ENCODE results near the gene NAPA. TPM values are rescaled to one million over a fixed set of nuclear protein-coding genes. Genes with fewer than 3 reads are reported as not detected.

NAPA gene
- total RNA-seq, 1 donor from 2014 or later = 63.0 TPM

- no peak for DNase-seq (ENCODE audit: extremely low spot score, unreplicated experiment)
- no peaks in the 10 kb centered on the region for H3K4me1 Mint-ChIP-seq (ENCODE audit: unreplicated experiment)
- no peaks in the 10 kb centered on the region for H3K9me3 Mint-ChIP-seq
- no peak for TF ChIP-seq CTCF (conservative IDR thresholded peaks at IDR 0.05)
- no peak overlapping the region for H3K27ac Mint-ChIP-seq
- H3K27me3 Mint-ChIP-seq = peaks cover 32% of the 10 kb centered on the region
- H3K4me3 Mint-ChIP-seq = no peak overlapping the region
- H3K36me3 Mint-ChIP-seq = no peaks in the 10 kb centered on the region
Measured at GRCh38 chr19:47523473-47523872, 8.6 kb upstream of the NAPA start.

- no peak for TF ChIP-seq CTCF (conservative IDR thresholded peaks at IDR 0.05)
- Mint-ChIP-seq H3K27me3 (peaks cover 27% of the 10 kb centered on the region), H3K4me1 (ENCODE audit: unreplicated experiment) (no peaks in the 10 kb centered on the region), H3K27ac (no peak overlapping the region), H3K9me3 (no peaks in the 10 kb centered on the region), H3K4me3 (no peak overlapping the region), H3K36me3 (no peaks in the 10 kb centered on the region)
- DNase-seq (ENCODE audit: extremely low spot score, unreplicated experiment) = no peak
Measured at GRCh38 chr19:47521473-47522180, 6.8 kb upstream of the NAPA start.

GRCh38 chr19:47520839-47521238 lies 6.0 kb upstream of the NAPA start:
- no peak for DNase-seq (ENCODE audit: extremely low spot score, unreplicated experiment)
- H3K9me3 Mint-ChIP-seq = no peaks in the 10 kb centered on the region
- TF ChIP-seq CTCF (conservative IDR thresholded peaks at IDR 0.05) = no peak
- no peak overlapping the region for H3K4me3 Mint-ChIP-seq
- no peaks in the 10 kb centered on the region for H3K36me3 Mint-ChIP-seq
- no peak overlapping the region for H3K27ac Mint-ChIP-seq
- H3K4me1 Mint-ChIP-seq (ENCODE audit: unreplicated experiment) = no peaks in the 10 kb centered on the region
- H3K27me3 Mint-ChIP-seq = peaks cover 25% of the 10 kb centered on the region

GRCh38 chr19:47520343-47520806 lies 5.5 kb upstream of the NAPA start:
- no peak for DNase-seq (ENCODE audit: extremely low spot score, unreplicated experiment)
- H3K27ac Mint-ChIP-seq = no peak overlapping the region
- TF ChIP-seq CTCF (conservative IDR thresholded peaks at IDR 0.05) = no peak

GRCh38 chr19:47518854-47519253 lies 4.0 kb upstream of the NAPA start:
- peaks cover 22% of the 10 kb centered on the region for H3K27me3 Mint-ChIP-seq
- H3K4me3 Mint-ChIP-seq = no peak overlapping the region
- H3K9me3 Mint-ChIP-seq = no peaks in the 10 kb centered on the region
- H3K4me1 Mint-ChIP-seq (ENCODE audit: unreplicated experiment) = peaks cover 9% of the 10 kb centered on the region
- DNase-seq (ENCODE audit: extremely low spot score, unreplicated experiment) = no peak
- H3K27ac Mint-ChIP-seq = no peak overlapping the region
- H3K36me3 Mint-ChIP-seq = no peaks in the 10 kb centered on the region
- TF ChIP-seq CTCF (conservative IDR thresholded peaks at IDR 0.05) = no peak

More at GRCh38 chr19:47520343-47520806, 5.5 kb upstream of the NAPA start:
- peaks cover 4% of the 10 kb centered on the region for H3K4me1 Mint-ChIP-seq (ENCODE audit: unreplicated experiment)
- no peak overlapping the region for H3K4me3 Mint-ChIP-seq
- H3K36me3 Mint-ChIP-seq = no peaks in the 10 kb centered on the region
- no peaks in the 10 kb centered on the region for H3K9me3 Mint-ChIP-seq
- H3K27me3 Mint-ChIP-seq = peaks cover 25% of the 10 kb centered on the region
